Prostate gland (tissue), 2 donors: ENCODE data around the gene STXBP4.
A peak's percentile ranks its signal among the peaks of the same experiment; 100 is the strongest.

ENCODE experiments used
- CTCF ChIP-seq, 4 experiments: fragments of 200-600 bp in 2 of 4; fragments of 450-650 bp in 2 of 4; sonication (generic) in 2 of 4; IDR thresholded peaks; 1 replicate in 3 of 4; 2 replicates in 1 of 4; pipeline ENCODE4 v1.5.1; 2016 to 2019; ENCODE audit warnings: antibody characterized with exemption in 4 of 4, mild to moderate bottlenecking in 2 of 4, moderate library complexity in 2 of 4
- POLR2A ChIP-seq: fragments of 450-650 bp; IDR thresholded peaks from one replicate; pipeline ENCODE4 v1.6.1; 2016; ENCODE audit warnings: antibody characterized with exemption, mild to moderate bottlenecking
- POLR2AphosphoS5 ChIP-seq: sonication (generic); formaldehyde crosslinking; IDR thresholded peaks from one replicate; pipeline ENCODE4 v1.6.1; 2017; ENCODE audit warnings: antibody characterized with exemption

GRCh38 chr17:54977744-54978143 is 9.2 kb downstream of the STXBP4 start:
- no peak for TF ChIP-seq CTCF (IDR thresholded peaks at IDR 0.05)
- peak; percentile 15 for TF ChIP-seq POLR2AphosphoS5
- no peak for TF ChIP-seq POLR2A
